SK-N-MC (cell line): ENCODE results near the gene ESF1.

Experiments used
- EZH2 ChIP-seq: fragments of 200-600 bp; sonication (generic); IDR thresholded peaks from one replicate; pipeline ENCODE4 v1.6.1; 2017; ENCODE audit warnings: antibody characterized with exemption
- POLR2AphosphoS5 ChIP-seq: IDR thresholded peaks from 2 replicates; pipeline ENCODE4 v1.6.1; 2012; ENCODE audit warnings: mild to moderate bottlenecking, low read depth, low read length, borderline replicate concordance

- TF ChIP-seq POLR2AphosphoS5 (no peak), EZH2 (no peak)
Observed at GRCh38 chr20:13744352-13744751, 40.4 kb downstream of the ESF1 start.
